ENCODE results near the gene CCDC192.

CCDC192 gene

DNA sequence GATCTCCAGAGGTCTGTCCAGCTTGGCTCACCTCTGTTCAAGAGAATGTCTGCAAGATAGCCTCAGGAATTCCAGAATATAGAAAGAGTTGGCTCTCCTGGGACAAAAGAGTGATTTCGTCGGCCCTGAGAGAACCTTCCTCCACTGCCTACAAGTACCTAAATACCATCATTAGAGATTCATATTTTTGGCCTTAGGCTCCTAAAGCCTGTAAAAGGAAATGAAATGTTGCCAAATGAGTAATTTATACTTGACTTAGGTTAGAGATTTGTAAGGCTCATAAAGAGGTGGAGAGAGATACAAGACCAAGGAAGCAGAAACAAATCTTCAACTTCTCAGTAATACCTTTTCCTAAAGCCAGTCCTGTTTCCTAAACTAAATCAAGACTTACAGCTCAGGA, 146.2 kb downstream of the CCDC192 start:
- no peaks in the 10 kb centered on the region for H3K36me3 Mint-ChIP-seq (ENCODE audit: low read depth)
- H3K4me3 Mint-ChIP-seq: no peak overlapping the region
- H3K27me3 Mint-ChIP-seq: no peaks in the 10 kb centered on the region
- no peaks in the 10 kb centered on the region for H3K9me3 Mint-ChIP-seq
- no peak for DNase-seq
- H3K4me1 Mint-ChIP-seq (ENCODE audit: low read depth): no peaks in the 10 kb centered on the region
- H3K27ac Mint-ChIP-seq: no peak overlapping the region

DNA sequence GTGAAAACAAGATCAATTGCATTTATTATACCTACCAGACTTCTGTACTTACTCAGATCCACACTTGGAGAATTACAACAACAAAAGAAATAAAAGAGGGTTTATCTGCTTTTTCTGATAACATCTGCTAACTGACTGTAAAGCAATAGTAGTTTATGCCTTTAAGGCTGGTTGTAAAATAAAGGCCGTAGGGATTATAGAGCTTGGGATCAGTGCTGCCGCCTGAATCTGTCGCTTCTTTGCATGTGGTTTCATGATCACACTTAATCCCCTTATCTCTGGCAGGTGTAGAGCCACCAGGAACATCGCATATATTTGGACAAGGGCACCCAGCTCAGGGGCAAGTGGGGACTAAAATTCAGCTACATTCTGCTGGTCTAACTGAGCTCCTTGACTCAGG, 146.7 kb downstream of the CCDC192 start:
- no peaks in the 10 kb centered on the region for H3K9me3 Mint-ChIP-seq
- no peaks in the 10 kb centered on the region for H3K4me1 Mint-ChIP-seq (ENCODE audit: low read depth)
- no peak overlapping the region for H3K4me3 Mint-ChIP-seq
- H3K27ac Mint-ChIP-seq: no peak overlapping the region
- no peaks in the 10 kb centered on the region for H3K36me3 Mint-ChIP-seq (ENCODE audit: low read depth)
- DNase-seq: no peak
- H3K27me3 Mint-ChIP-seq: no peaks in the 10 kb centered on the region

DNA sequence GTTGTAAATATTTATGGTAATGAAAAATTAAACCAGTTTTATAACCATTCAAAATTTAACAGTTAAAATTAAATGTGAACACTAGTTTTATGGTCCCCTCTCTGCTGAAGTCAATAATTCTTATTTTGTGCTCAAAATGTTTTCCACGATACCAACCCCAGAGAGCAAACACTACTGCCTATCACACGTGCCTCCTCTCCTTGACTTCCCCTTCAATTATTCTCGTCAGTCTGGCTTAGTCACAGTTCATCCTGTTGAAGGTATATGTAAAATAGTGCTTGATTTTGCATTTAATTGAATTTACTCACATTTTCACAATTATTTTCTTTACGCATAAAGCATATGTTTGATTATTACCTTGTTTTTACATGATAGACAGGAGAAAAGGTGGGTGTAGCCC, 148.8 kb downstream of the CCDC192 start:
- no peaks in the 10 kb centered on the region for H3K9me3 Mint-ChIP-seq
- no peak for DNase-seq
- H3K27me3 Mint-ChIP-seq: no peaks in the 10 kb centered on the region
- H3K4me1 Mint-ChIP-seq (ENCODE audit: low read depth): peaks cover 5% of the 10 kb centered on the region
- H3K27ac Mint-ChIP-seq: no peak overlapping the region
- H3K36me3 Mint-ChIP-seq (ENCODE audit: low read depth): no peaks in the 10 kb centered on the region
- H3K4me3 Mint-ChIP-seq: no peak overlapping the region

DNA sequence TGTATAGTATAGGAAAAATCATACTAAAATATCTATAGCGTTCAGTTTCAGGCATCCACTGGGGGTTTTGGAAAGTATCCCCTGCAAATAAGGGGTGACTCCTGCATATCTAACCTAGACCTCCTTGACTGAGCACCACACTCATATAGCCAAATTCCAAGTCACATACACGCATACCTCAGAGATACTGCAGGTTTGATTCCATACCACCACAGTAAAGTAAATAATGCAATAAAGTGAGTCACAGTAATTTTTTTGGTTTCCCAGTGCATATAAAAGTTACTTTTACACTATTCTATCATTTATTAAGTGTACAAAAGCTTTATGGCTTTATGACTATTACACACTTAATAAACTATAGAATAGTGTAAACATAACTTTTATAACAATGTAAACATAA, 151.3 kb downstream of the CCDC192 start:
- peaks cover 5% of the 10 kb centered on the region for H3K4me1 Mint-ChIP-seq (ENCODE audit: low read depth)
- H3K27ac Mint-ChIP-seq: no peak overlapping the region
- no peaks in the 10 kb centered on the region for H3K36me3 Mint-ChIP-seq (ENCODE audit: low read depth)
- H3K9me3 Mint-ChIP-seq: no peaks in the 10 kb centered on the region
- no peak overlapping the region for H3K4me3 Mint-ChIP-seq
- H3K27me3 Mint-ChIP-seq: peaks cover 1% of the 10 kb centered on the region
- DNase-seq: no peak

DNA sequence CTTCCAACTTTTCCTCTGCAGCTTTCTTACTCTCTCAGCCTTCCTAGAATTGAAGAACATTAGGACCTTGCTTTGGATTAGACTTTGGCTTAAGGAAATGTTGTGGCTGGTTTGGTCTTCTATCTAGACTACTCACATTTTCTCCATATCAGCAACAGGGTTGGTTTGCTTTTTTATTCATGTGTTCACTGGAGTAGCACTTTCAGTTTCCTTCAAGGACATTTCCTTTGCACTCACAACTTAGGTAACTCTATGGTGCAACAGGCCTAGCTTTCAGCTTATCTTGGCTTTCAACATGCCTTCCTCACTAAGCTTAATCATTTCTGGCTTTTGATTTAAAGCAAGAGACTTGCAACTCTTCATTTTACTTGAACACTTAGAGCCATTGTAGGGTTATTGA, 153.1 kb downstream of the CCDC192 start:
- Mint-ChIP-seq H3K9me3 (no peaks in the 10 kb centered on the region), H3K4me3 (no peak overlapping the region), H3K27ac (no peak overlapping the region), H3K4me1 (ENCODE audit: low read depth) (peaks cover 5% of the 10 kb centered on the region), H3K36me3 (ENCODE audit: low read depth) (no peaks in the 10 kb centered on the region), H3K27me3 (peaks cover 8% of the 10 kb centered on the region)
- no peak for DNase-seq

DNA sequence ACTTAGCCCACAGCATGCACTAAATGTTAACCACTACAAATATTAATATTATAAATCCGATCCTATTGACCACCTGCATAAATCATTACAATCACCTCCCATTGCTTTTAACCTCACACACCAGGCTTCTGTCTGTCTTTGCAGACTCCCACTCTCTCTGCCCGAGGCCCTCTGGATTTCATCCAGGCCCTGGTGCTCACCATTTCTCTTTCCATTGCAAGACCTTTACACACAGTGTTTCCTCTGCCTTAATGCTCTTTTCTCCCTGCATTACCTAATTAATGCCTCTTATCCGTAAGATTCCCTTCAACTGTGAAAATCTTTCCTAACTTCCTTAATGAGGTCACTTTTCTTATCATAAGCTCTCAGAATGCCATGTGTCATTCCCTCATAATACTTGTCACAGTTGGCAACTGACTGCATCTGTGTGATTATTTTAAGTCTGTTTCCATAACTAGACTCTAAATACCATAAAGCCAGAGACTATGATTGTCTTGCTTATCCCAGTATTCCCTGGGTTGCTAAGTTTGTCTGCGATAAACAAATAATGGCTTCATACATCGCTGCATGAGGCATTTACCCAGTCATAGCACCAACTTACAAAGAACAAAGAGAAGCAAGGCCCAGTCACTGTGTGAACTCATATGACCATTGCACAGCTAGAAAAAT, 155.1 kb downstream of the CCDC192 start:
- Mint-ChIP-seq H3K27ac (no peak overlapping the region), H3K9me3 (no peaks in the 10 kb centered on the region), H3K27me3 (peaks cover 8% of the 10 kb centered on the region), H3K4me1 (ENCODE audit: low read depth) (peaks cover 5% of the 10 kb centered on the region), H3K36me3 (ENCODE audit: low read depth) (no peaks in the 10 kb centered on the region), H3K4me3 (no peak overlapping the region)
- DNase-seq: no peak

DNA sequence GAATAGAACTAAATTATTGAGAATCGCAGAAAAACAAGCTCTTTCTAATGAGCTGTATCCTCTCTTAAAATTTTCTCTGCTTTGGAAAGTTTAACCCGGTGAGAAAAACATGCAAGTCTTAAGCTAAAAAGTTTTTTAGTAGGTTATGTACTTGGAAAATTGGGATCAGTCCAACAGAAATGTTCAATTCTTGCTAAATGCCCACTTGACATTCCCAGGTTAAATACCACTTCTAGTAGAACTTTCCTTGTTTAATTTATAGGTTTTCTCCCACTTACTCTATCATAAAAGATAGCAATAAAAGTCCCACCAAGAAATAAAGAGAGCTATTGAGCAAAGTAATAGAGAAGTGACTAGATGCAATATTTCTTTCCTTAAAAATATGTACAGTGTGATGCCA, 157.1 kb downstream of the CCDC192 start:
- Mint-ChIP-seq H3K36me3 (ENCODE audit: low read depth) (no peaks in the 10 kb centered on the region), H3K27ac (no peak overlapping the region), H3K27me3 (peaks cover 8% of the 10 kb centered on the region), H3K4me3 (no peak overlapping the region), H3K9me3 (no peaks in the 10 kb centered on the region), H3K4me1 (ENCODE audit: low read depth) (peaks cover 7% of the 10 kb centered on the region)
- no peak for DNase-seq

DNA sequence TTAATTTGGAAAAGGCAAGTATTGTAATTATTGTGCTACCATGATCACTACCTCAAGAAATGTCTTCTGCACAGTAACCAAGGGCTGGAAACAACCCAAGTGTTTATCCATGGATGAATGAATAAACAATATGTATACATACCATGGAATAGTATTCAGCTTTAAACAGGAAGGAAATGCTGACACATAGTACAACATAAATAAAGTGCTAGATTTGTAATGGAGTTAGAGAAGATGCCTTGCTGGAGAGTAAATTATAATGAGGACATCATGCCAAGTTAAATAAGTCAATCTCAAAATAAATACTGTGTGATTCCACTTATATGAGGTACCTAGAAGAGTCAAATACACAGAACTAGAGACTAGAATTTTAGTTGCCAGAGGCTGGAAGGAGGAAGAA, 160.0 kb downstream of the CCDC192 start:
- no peak for DNase-seq
- H3K9me3 Mint-ChIP-seq: no peaks in the 10 kb centered on the region
- H3K27ac Mint-ChIP-seq: no peak overlapping the region
- H3K36me3 Mint-ChIP-seq (ENCODE audit: low read depth): no peaks in the 10 kb centered on the region
- no peak overlapping the region for H3K4me3 Mint-ChIP-seq
- H3K27me3 Mint-ChIP-seq: peaks cover 8% of the 10 kb centered on the region
- H3K4me1 Mint-ChIP-seq (ENCODE audit: low read depth): peaks cover 6% of the 10 kb centered on the region

DNA sequence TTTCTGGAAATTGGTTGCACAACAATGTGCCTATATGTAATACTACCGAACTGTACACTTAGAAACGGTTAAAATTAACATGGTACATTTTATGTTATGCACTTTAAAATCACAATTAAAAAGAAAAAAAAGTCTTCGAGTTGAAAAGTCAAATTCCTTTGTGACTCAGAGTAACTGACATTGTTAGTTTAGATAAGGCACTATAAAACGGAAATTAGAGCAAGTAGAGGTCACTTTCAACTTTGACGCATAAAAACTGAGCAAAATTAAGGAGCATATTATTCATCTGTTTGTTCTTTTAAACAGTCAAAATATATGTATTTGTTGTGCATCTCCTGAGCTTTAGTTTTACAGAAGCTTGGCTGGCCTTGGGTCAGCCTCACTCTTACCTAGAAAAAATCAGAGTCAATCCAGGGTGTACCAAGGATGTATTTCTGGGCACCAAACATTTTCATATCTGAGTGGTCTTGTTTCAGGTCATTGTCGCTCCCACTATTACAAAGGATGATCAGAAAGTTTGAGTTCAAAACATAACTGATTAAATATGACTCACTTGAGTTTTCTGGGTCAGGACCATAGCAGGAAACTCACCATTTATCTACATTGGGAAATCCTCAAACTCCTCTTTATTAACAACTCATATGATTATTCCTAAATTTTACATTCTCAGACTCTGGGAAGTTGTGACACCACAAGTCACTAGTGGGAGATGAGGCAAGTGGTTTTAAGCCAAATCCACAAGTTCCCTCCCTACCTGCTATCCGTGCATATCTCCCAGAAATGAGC, 160.6 kb downstream of the CCDC192 start:
- Mint-ChIP-seq H3K4me3 (no peak overlapping the region), H3K36me3 (ENCODE audit: low read depth) (no peaks in the 10 kb centered on the region), H3K27me3 (peaks cover 13% of the 10 kb centered on the region), H3K4me1 (ENCODE audit: low read depth) (peaks cover 6% of the 10 kb centered on the region), H3K27ac (no peak overlapping the region), H3K9me3 (no peaks in the 10 kb centered on the region)
- DNase-seq: no peak

DNA sequence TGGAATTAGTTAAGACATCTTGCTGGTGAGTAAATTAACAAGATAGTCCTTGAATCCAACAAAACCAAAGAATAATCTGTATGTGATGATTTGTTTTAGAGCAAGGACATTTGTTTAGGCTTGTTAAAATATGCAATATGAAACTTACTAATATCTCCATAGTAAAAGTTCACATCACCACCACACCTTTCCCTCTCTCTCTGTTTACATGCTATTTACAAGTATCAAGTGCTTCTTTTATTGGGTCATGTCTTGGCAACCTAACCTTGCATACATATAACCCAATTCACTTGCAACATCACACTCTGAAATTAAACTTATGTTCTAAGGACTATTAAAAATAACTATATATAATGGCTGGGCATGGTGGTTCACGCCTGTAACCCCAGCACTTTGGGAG, 161.3 kb downstream of the CCDC192 start:
- Mint-ChIP-seq H3K36me3 (ENCODE audit: low read depth) (no peaks in the 10 kb centered on the region), H3K4me1 (ENCODE audit: low read depth) (peaks cover 6% of the 10 kb centered on the region), H3K27ac (no peak overlapping the region)

DNA sequence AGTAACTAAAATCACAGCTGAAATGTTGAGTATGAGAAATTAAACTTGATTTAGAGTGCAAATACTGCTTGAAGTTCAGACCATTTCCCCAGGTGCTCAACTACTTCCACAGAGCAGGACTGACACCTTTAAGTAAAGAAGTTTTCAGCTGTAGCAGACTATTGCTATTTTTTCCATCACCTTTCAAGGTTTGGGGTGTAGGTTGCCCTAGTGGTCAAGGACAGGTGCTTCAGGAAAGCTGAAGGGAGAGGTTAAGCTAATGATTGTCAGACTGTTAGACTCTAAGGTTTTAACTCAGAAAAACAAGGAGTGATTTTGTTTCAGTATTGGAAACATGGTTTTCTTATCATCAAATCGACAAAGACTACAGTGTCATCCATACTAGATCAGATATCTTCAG, 162.1 kb downstream of the CCDC192 start:
- H3K36me3 Mint-ChIP-seq (ENCODE audit: low read depth): no peaks in the 10 kb centered on the region
- H3K4me1 Mint-ChIP-seq (ENCODE audit: low read depth): peaks cover 6% of the 10 kb centered on the region
- H3K27me3 Mint-ChIP-seq: peaks cover 8% of the 10 kb centered on the region
- no peaks in the 10 kb centered on the region for H3K9me3 Mint-ChIP-seq
- H3K27ac Mint-ChIP-seq: no peak overlapping the region
- no peak overlapping the region for H3K4me3 Mint-ChIP-seq
- no peak for DNase-seq

More for the DNA sequence above, 161.3 kb downstream of the CCDC192 start:
- no peaks in the 10 kb centered on the region for H3K9me3 Mint-ChIP-seq
- no peak overlapping the region for H3K4me3 Mint-ChIP-seq
- H3K27me3 Mint-ChIP-seq: peaks cover 13% of the 10 kb centered on the region
- DNase-seq: no peak

DNA sequence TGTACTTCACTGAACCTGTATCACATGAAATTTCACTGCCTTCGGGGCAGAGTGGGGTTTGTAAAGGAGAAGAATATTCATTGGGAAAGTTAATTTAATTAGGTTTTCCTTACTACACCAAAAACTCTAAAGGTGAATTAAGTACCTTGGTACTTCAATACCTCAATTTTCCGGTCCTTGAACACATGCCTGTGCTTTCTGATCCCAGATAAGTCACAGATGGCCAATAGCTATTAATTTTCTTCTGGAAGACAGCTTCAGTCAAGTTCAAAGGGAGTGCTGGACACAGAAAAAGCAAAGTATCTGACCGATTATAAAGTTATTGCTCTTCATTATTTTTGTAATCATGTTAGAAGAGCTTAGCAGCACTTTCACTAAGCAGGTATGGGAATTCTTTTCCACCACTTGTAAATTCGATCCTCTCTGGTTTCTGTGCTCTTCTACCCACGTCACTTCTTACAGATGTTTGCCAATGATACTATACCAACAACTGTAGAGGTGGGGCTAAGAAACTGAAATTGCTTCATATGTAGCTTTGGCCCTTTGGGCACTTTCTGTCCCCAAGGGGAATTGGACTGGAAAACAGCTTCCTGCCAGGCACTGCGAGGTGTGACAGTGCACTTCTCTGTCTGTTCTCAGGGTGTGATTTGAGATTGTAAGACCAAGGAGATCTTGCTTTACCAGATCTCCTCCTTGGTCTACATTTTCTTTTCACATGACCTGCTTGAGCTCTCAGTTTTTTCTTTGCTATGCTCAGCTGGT, 164.0 kb downstream of the CCDC192 start:
- H3K27ac Mint-ChIP-seq: no peak overlapping the region
- peaks cover 6% of the 10 kb centered on the region for H3K4me1 Mint-ChIP-seq (ENCODE audit: low read depth)
- no peak for DNase-seq
- no peaks in the 10 kb centered on the region for H3K36me3 Mint-ChIP-seq (ENCODE audit: low read depth)
- no peak overlapping the region for H3K4me3 Mint-ChIP-seq
- H3K9me3 Mint-ChIP-seq: no peaks in the 10 kb centered on the region
- peaks cover 6% of the 10 kb centered on the region for H3K27me3 Mint-ChIP-seq

DNA sequence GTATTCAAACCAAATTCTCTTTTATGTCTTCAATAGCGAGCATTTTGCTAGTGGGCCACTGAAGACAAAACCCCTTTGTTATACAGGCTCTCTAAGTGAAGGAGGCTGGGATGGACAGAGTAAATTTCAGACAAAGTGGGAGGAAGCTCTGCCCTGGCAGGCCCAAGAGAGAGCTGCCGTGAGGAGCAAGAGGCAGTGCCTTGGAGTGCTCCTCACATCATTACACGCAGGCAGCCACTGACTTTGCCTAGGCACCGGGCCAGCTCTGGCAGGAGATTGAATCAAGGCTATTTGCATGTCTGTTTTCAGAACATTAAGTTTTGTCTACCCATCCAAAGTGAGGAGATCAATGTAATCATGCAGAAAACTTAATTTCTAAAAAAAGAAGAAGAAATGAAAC, 167.7 kb downstream of the CCDC192 start:
- H3K4me3 Mint-ChIP-seq: no peak overlapping the region
- DNase-seq: no peak
- no peaks in the 10 kb centered on the region for H3K9me3 Mint-ChIP-seq
- H3K4me1 Mint-ChIP-seq (ENCODE audit: low read depth): peaks cover 2% of the 10 kb centered on the region
- peaks cover 6% of the 10 kb centered on the region for H3K27me3 Mint-ChIP-seq
- H3K27ac Mint-ChIP-seq: no peak overlapping the region
- no peaks in the 10 kb centered on the region for H3K36me3 Mint-ChIP-seq (ENCODE audit: low read depth)

DNA sequence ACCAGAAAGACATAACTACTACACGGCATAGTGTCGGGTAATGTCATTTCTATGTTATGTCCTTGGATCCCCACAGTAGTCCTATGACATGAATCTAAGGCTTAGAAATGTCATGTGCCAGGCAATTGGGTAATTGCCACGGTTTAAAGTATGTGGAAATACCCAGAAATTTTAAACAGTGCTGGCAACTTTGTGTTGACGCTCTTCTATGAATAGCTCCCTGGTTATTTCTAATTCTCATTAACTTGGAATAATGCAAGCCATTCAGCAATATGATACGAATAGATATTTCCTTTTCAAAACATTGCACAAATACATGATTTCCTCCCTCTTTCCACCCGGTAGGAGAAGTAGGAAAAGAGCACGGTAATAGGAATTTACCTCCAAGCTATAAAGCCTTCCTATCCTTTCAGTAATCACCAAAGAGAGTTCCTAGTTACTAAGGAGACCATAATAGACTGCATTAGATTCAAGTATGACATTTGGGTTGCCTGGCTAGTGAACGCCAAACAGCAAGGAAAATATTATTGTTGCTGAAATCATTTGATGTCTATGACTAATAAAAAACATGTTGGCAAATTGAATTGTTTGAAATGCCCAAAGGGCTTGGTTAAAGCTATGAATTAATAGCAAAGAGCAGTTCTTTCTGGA, 168.4 kb downstream of the CCDC192 start:
- no peaks in the 10 kb centered on the region for H3K4me1 Mint-ChIP-seq (ENCODE audit: low read depth)
- H3K36me3 Mint-ChIP-seq (ENCODE audit: low read depth): no peaks in the 10 kb centered on the region
- no peak overlapping the region for H3K4me3 Mint-ChIP-seq
- no peak for DNase-seq
- no peaks in the 10 kb centered on the region for H3K9me3 Mint-ChIP-seq
- H3K27ac Mint-ChIP-seq: no peak overlapping the region
- H3K27me3 Mint-ChIP-seq: peaks cover 6% of the 10 kb centered on the region

All from activated T-cell treated with anti-CD3 and anti-CD28 coated beads, Interleukin-2, amount 50 U/mL, for 24 hours (primary cell).